Activated CD4-positive, alpha-beta T cell treated with anti-CD3 and anti-CD28 coated beads for 36 hours (primary cell): Measurements from ENCODE around the gene DLAT. TPM values are rescaled to one million over a fixed set of nuclear protein-coding genes. Genes with fewer than 3 reads are reported as not detected.

ENCODE experiments used
- ATAC-seq: fragments of 200-7000 bp; cut with Tn5 transposase; one replicate; pipeline ENCODE4 v1.10.0; 2021; ENCODE audit warnings: mild to moderate bottlenecking, moderate library complexity
- CTCF ChIA-PET: fragments of 350-600 bp; sonication (Branson Sonifier 250); formaldehyde crosslinking; loops from one replicate; lab custom pipeline; 2021; ENCODE audit warnings: antibody characterized with exemption; lab: Charles Lee
- POLR2A ChIA-PET: fragments of 350-600 bp; sonication (Branson Sonifier 250); formaldehyde crosslinking; loops from one replicate; lab custom pipeline; 2021; ENCODE audit warnings: antibody characterized with exemption, inconsistent platforms; lab: Charles Lee
- DNase-seq: peaks from one replicate; pipeline ENCODE4 v3.0.0-alpha.2; 2020
- H3K27ac Mint-ChIP-seq: one replicate; pipeline ENCODE4 v1.8.0; 2021; ENCODE audit warnings: mixed read lengths
- H3K27me3 Mint-ChIP-seq: one replicate; pipeline ENCODE4 v1.8.0; 2021; ENCODE audit warnings: mixed read lengths
- H3K36me3 Mint-ChIP-seq: one replicate; pipeline ENCODE4 v1.8.0; 2021; ENCODE audit warnings: low read depth, mixed read lengths
- H3K4me1 Mint-ChIP-seq: one replicate; pipeline ENCODE4 v1.8.0; 2021; ENCODE audit warnings: mixed read lengths
- H3K4me3 Mint-ChIP-seq: one replicate; pipeline ENCODE4 v1.8.0; 2021; ENCODE audit warnings: mild to moderate bottlenecking, moderate library complexity, mixed read lengths
- H3K9me3 Mint-ChIP-seq: one replicate; pipeline ENCODE4 v1.8.0; 2021; ENCODE audit warnings: low read depth, mixed read lengths
- intact Hi-C, 2 experiments: fragments of 100-400 bp; cut with DNase I in 1 of 2; cut with micrococcal nuclease in 1 of 2; formaldehyde crosslinking; loops; one replicate each; pipeline versions ENCODE4 v1.14.2 to v1.15.1; 2022 to 2024; cut with DNase I, micrococcal nuclease
- total RNA-seq, 2 experiments: library from RNA; stranded (reverse); gene quantifications; one replicate each; pipeline ENCODE4 v1.2.3, GENCODE V29; 2021

DLAT gene
- total RNA-seq, 2 experiments from 2014 or later: 47.8 to 49.1 TPM

GRCh38 chr11:112049777-112050176, 24.6 kb downstream of the DLAT start:
- H3K27ac Mint-ChIP-seq: no peak overlapping the region
- intact Hi-C loops: loop anchor here in 1 of 2 experiments (10.0 kb wide), 1 partner anchor 115 kb away; the partner anchor contains the start of gene DIXDC1
- ATAC-seq: no peak

GRCh38 chr11:112050721-112051120, 25.5 kb downstream of the DLAT start:
- DNase-seq (no peak), ATAC-seq (no peak)
- no peak overlapping the region for H3K4me3 Mint-ChIP-seq
- H3K9me3 Mint-ChIP-seq: no peaks in the 10 kb centered on the region
- ChIA-PET CTCF (no interaction called here), POLR2A (no interaction called here)
- peaks cover 63% of the 10 kb centered on the region for H3K36me3 Mint-ChIP-seq
- H3K27ac Mint-ChIP-seq: no peak overlapping the region
- H3K27me3 Mint-ChIP-seq: no peaks in the 10 kb centered on the region
- intact Hi-C loops: loop anchor here in 1 of 2 experiments (10.0 kb wide), 1 partner anchor 116 kb away; the partner anchor contains the start of gene DIXDC1
- peaks cover 19% of the 10 kb centered on the region for H3K4me1 Mint-ChIP-seq

More at GRCh38 chr11:112049777-112050176, 24.6 kb downstream of the DLAT start:
- H3K4me1 Mint-ChIP-seq: peaks cover 19% of the 10 kb centered on the region
- H3K9me3 Mint-ChIP-seq: no peaks in the 10 kb centered on the region
- H3K4me3 Mint-ChIP-seq: no peak overlapping the region
- peaks cover 68% of the 10 kb centered on the region for H3K36me3 Mint-ChIP-seq
- ChIA-PET CTCF (no interaction called here), POLR2A (no interaction called here)
- DNase-seq: no peak
- H3K27me3 Mint-ChIP-seq: no peaks in the 10 kb centered on the region

- H3K27me3 Mint-ChIP-seq: no peaks in the 10 kb centered on the region
- POLR2A ChIA-PET: no interaction called here
- no peak overlapping the region for H3K4me3 Mint-ChIP-seq
- intact Hi-C loops: loop anchor here in 1 of 2 experiments (10.0 kb wide), 1 partner anchor 117 kb away; the partner anchor contains the start of gene DIXDC1
- no peaks in the 10 kb centered on the region for H3K9me3 Mint-ChIP-seq
- DNase-seq: no peak
- peaks cover 26% of the 10 kb centered on the region for H3K4me1 Mint-ChIP-seq
- CTCF ChIA-PET: interaction anchor here (0.5 to 0.8 kb wide), 2 partner anchors 21 to 1888 kb away, joined by 3 read pairs; no protein-coding TSS in a partner anchor
- H3K36me3 Mint-ChIP-seq: peaks cover 61% of the 10 kb centered on the region
- ATAC-seq: no peak
- H3K27ac Mint-ChIP-seq: no peak overlapping the region
Observed at GRCh38 chr11:112051768-112052167, 26.6 kb downstream of the DLAT start.

- Mint-ChIP-seq H3K4me3 (peak overlapping the region; percentile 2), H3K36me3 (peaks cover 47% of the 10 kb centered on the region), H3K27ac (peak overlapping the region; percentile 81), H3K27me3 (no peaks in the 10 kb centered on the region), H3K9me3 (no peaks in the 10 kb centered on the region), H3K4me1 (peaks cover 19% of the 10 kb centered on the region)
- ATAC-seq (peak; percentile 91), DNase-seq (peak; percentile 34)
- POLR2A ChIA-PET: interaction anchor here (0.7 to 1.1 kb wide), 3 partner anchors 26 to 130 kb away, joined by 4 to 6 read pairs (median 4); no protein-coding TSS in a partner anchor
- CTCF ChIA-PET: interaction anchor here (0.8 to 1.6 kb wide), 5 partner anchors 13 to 186 kb away, joined by 3 to 5 read pairs (median 4); partner anchors contain the start of gene ALG9
- intact Hi-C loops: loop anchor here (1.0 to 10.0 kb wide), 4 partner anchors 17 to 122 kb away; partner anchors contain the start of genes DIXDC1 (in 1 of the 2), NKAPD1 (in 1 of the 2), PIH1D2 (in 1 of the 2) and SDHD (in 1 of the 2)
Observed at GRCh38 chr11:112057170-112057569, 32.0 kb downstream of the DLAT start.

- ChIA-PET POLR2A (no interaction called here), CTCF (interaction anchor here (1.6 kb wide), 1 partner anchor 18 kb away, joined by 5 read pairs; no protein-coding TSS in a partner anchor)
- Mint-ChIP-seq H3K27ac (no peak overlapping the region), H3K9me3 (no peaks in the 10 kb centered on the region), H3K36me3 (peaks cover 46% of the 10 kb centered on the region), H3K4me3 (no peak overlapping the region), H3K27me3 (no peaks in the 10 kb centered on the region), H3K4me1 (peaks cover 19% of the 10 kb centered on the region)
- intact Hi-C loops: loop anchor here in 1 of 2 experiments (10.0 kb wide), 1 partner anchor 123 kb away; the partner anchor contains the start of gene DIXDC1
- ATAC-seq: no peak
- DNase-seq: no peak
Observed at GRCh38 chr11:112058103-112058502, 32.9 kb downstream of the DLAT start.

- H3K27me3 Mint-ChIP-seq: no peaks in the 10 kb centered on the region
- intact Hi-C loops: no loop called here
- no peak for DNase-seq
- H3K9me3 Mint-ChIP-seq: no peaks in the 10 kb centered on the region
- no peak overlapping the region for H3K27ac Mint-ChIP-seq
- ATAC-seq: no peak
- no peak overlapping the region for H3K4me3 Mint-ChIP-seq
- ChIA-PET CTCF (interaction anchor here (0.6 kb wide), 1 partner anchor 14 kb away, joined by 3 read pairs; no protein-coding TSS in a partner anchor), POLR2A (no interaction called here)
- H3K36me3 Mint-ChIP-seq: peaks cover 22% of the 10 kb centered on the region
- H3K4me1 Mint-ChIP-seq: peaks cover 1% of the 10 kb centered on the region
Observed at GRCh38 chr11:112062923-112063322, 37.7 kb downstream of the DLAT start.

- Mint-ChIP-seq H3K36me3 (peaks cover 25% of the 10 kb centered on the region), H3K27me3 (peaks cover 11% of the 10 kb centered on the region), H3K4me3 (peak within 1 kb of the TSS; percentile 94), H3K9me3 (no peaks in the 10 kb centered on the region), H3K27ac (peak within 1 kb of the TSS; percentile 93), H3K4me1 (peaks cover 26% of the 10 kb centered on the region)
- ChIA-PET POLR2A (interaction anchor here (0.6 to 0.7 kb wide), 2 partner anchors 9 to 135 kb away, joined by 3 read pairs; no protein-coding TSS in a partner anchor), CTCF (interaction anchor here (0.6 to 1.2 kb wide), 4 partner anchors 8 to 535 kb away, joined by 3 read pairs; no protein-coding TSS in a partner anchor)
- ATAC-seq: peak; percentile 92
- intact Hi-C loops: loop anchor here (1.0 to 5.0 kb wide), 10 partner anchors 8 to 203 kb away; partner anchors contain the start of genes ALG9 (in 2 of the 2), DLAT (in 2 of the 2), SDHD (in 2 of the 2) and TIMM8B (in 2 of the 2)
- DNase-seq: peak; percentile 86
Observed at GRCh38 chr11:112073941-112074811, 49.0 kb downstream of the DLAT start, which contains the start of the genes NKAPD1 and PIH1D2. TSS of gene NKAPD1 (plus strand) at chr11:112074299. CDS start at chr11:112075575, 1,276 bp downstream. TSS of gene PIH1D2 (minus strand) at chr11:112074017. CDS start at chr11:112073174, 843 bp downstream.

GRCh38 chr11:112082729-112083128, 57.5 kb downstream of the DLAT start:
- POLR2A ChIA-PET: interaction anchor here (0.6 to 1.0 kb wide), 5 partner anchors 8 to 316 kb away, joined by 3 to 6 read pairs (median 3); partner anchors contain the start of gene NKAPD1
- intact Hi-C loops: loop anchor here (1.0 to 10.0 kb wide), 4 partner anchors 8 to 202 kb away; partner anchors contain the start of genes NKAPD1 (in 1 of the 2) and PIH1D2 (in 1 of the 2)
- peaks cover 66% of the 10 kb centered on the region for H3K36me3 Mint-ChIP-seq
- H3K4me1 Mint-ChIP-seq: peaks cover 43% of the 10 kb centered on the region
- no peaks in the 10 kb centered on the region for H3K27me3 Mint-ChIP-seq
- CTCF ChIA-PET: interaction anchor here (0.6 to 1.8 kb wide), 7 partner anchors 25 to 240 kb away, joined by 3 to 7 read pairs (median 4); partner anchors contain the start of gene ALG9
- H3K27ac Mint-ChIP-seq: peak overlapping the region; percentile 65
- ATAC-seq (peak; percentile 55), DNase-seq (peak; percentile 65)
- H3K9me3 Mint-ChIP-seq: no peaks in the 10 kb centered on the region
- no peak overlapping the region for H3K4me3 Mint-ChIP-seq

GRCh38 chr11:112085822-112086421, 60.7 kb downstream of the DLAT start:
- H3K9me3 Mint-ChIP-seq: no peaks in the 10 kb centered on the region
- DNase-seq: peak; percentile 70
- peak overlapping the region; percentile 93 for H3K27ac Mint-ChIP-seq
- H3K4me3 Mint-ChIP-seq: peak overlapping the region; percentile 97
- CTCF ChIA-PET: interaction anchor here (0.5 to 1.4 kb wide), 5 partner anchors 151 to 319 kb away, joined by 3 to 5 read pairs (median 4); partner anchors contain the start of gene ALG9
- POLR2A ChIA-PET: no interaction called here
- H3K27me3 Mint-ChIP-seq: no peaks in the 10 kb centered on the region
- H3K36me3 Mint-ChIP-seq: peaks cover 70% of the 10 kb centered on the region
- peaks cover 64% of the 10 kb centered on the region for H3K4me1 Mint-ChIP-seq
- peak; percentile 63 for ATAC-seq
- intact Hi-C loops: loop anchor here (1.0 to 10.0 kb wide), 13 partner anchors 12 to 1226 kb away; partner anchors contain the start of genes CFAP68 (in 2 of the 2), DLAT (in 2 of the 2), FDXACB1 (in 2 of the 2) and NKAPD1 (in 2 of the 2)
